K562 (cell line): ENCODE measurements around the gene BCL2L12. TPM values are rescaled to one million over a fixed set of nuclear protein-coding genes. Genes with fewer than 3 reads are reported as not detected.

Experiments
- ATAC-seq: fragments of 200-7000 bp; cut with Tn5 transposase; 3 replicates; pipeline ENCODE4 v1.9.1; 2020; ENCODE audit warnings: moderate library complexity
- BruUV-seq: library from RNA; stranded (reverse); fragments of 400-500 nt; replicated peaks from 2 replicates; lab custom pipeline; 2021; lab: Mats Ljungman, UMichigan
- CTCF ChIA-PET: fragments of 300-600 bp; formaldehyde crosslinking; extraction: SDS; loops from one replicate; lab custom pipeline; 2021; ENCODE audit warnings: low intra/inter-chr PET ratio; lab: Yijun Ruan, JAX
- POLR2A ChIA-PET: fragments of 300-600, 350-650 bp; sonication (Branson Sonifier 250); formaldehyde crosslinking; extraction: SDS; loops from one replicate; lab custom pipeline; 2021; ENCODE audit warnings: antibody characterized with exemption, inconsistent platforms; lab: Yijun Ruan, JAX
- DNase-seq, 4 experiments: peaks; one replicate each; pipeline versions ENCODE4 v3.0.0 to v3.0.0-alpha.2; 2011 to 2018; ENCODE audit warnings: low spot score in 3 of 4, mixed read lengths in 3 of 4; ENCODE audit errors: extremely low read depth in 1 of 4
- FAIRE-seq: peaks from 2 replicates; lab custom pipeline; 2011; peaks lifted over from hg19 to GRCh38; lab: Jason Lieb, UNC
- H2AFZ ChIP-seq: 2 replicates; pipeline ENCODE4 v1.6.0; 2011; ENCODE audit warnings: low read depth, low read length, control low read depth, inconsistent platforms
- H3K27ac ChIP-seq: fragments of 200-600 bp; 3 replicates; pipeline ENCODE4 v1.8.0; 2011; ENCODE audit warnings: low read depth, mild to moderate bottlenecking, control low read depth, inconsistent platforms, low read length, moderate library complexity, mixed read lengths; ENCODE audit errors: extremely low read depth
- H3K27me3 ChIP-seq, 2 experiments: fragments of 300-600 bp in 1 of 2; 2 replicates in 1 of 2; 3 replicates in 1 of 2; pipeline versions ENCODE4 v1.6.0 to v1.8.0; 2011; ENCODE audit warnings: inconsistent platforms in 2 of 2, low read length in 2 of 2, mild to moderate bottlenecking in 1 of 2, mixed read lengths in 1 of 2, moderate library complexity in 1 of 2; ENCODE audit not compliant: control insufficient read depth in 2 of 2, insufficient read depth in 2 of 2
- H3K36me3 ChIP-seq: fragments of 300-600 bp; 3 replicates; pipeline ENCODE4 v1.8.0; 2011; ENCODE audit warnings: mild to moderate bottlenecking, low read length, inconsistent platforms; ENCODE audit not compliant: control insufficient read depth, insufficient read depth
- H3K4me1 ChIP-seq, 2 experiments: fragments of 200-600 bp in 1 of 2; replicated peaks in 1 of 2; 2 replicates in 1 of 2; 3 replicates in 1 of 2; pipeline versions ENCODE4 v1.5.1 to v1.8.0; 2011; ENCODE audit warnings: inconsistent platforms in 2 of 2, low read length in 2 of 2, mild to moderate bottlenecking in 1 of 2, mixed read lengths in 1 of 2, moderate library complexity in 1 of 2; ENCODE audit not compliant: control insufficient read depth in 2 of 2, insufficient read depth in 2 of 2
- H3K4me2 ChIP-seq: 2 replicates; pipeline ENCODE4 v1.6.1; 2011; ENCODE audit warnings: low read length, control low read depth, inconsistent platforms, mixed read lengths; ENCODE audit not compliant: insufficient read depth
- H3K4me3 ChIP-seq: fragments of 200-600 bp; sonication (generic), shearing (Covaris generic); 2 replicates; pipeline ENCODE4 v1.5.1; 2016; ENCODE audit warnings: control low read depth, inconsistent platforms
- H3K79me2 ChIP-seq: fragments of 200-600 bp; 3 replicates; pipeline ENCODE4 v1.8.0; 2011; ENCODE audit warnings: low read length, inconsistent platforms; ENCODE audit not compliant: control insufficient read depth, insufficient read depth
- H3K9ac ChIP-seq, 2 experiments: 2 replicates each; pipeline versions ENCODE4 v1.6.0 to v1.6.1; 2011; ENCODE audit warnings: low read depth in 2 of 2, low read length in 2 of 2, control low read depth in 1 of 2, inconsistent platforms in 1 of 2, mild to moderate bottlenecking in 1 of 2, mixed read lengths in 1 of 2; ENCODE audit not compliant: insufficient read depth in 1 of 2
- H3K9me1 ChIP-seq: one replicate; pipeline ENCODE4 v1.6.0; 2011; ENCODE audit warnings: inconsistent platforms, mild to moderate bottlenecking, low read length, moderate library complexity; ENCODE audit not compliant: control insufficient read depth, insufficient read depth
- H3K9me3 ChIP-seq: replicated peaks from 2 replicates; pipeline ENCODE4 v1.5.1; 2011; ENCODE audit warnings: low read depth, low read length, inconsistent platforms; ENCODE audit not compliant: control insufficient read depth, insufficient read depth
- H4K20me1 ChIP-seq: replicated peaks from 2 replicates; pipeline ENCODE4 v1.6.1; 2011; ENCODE audit warnings: low read length, inconsistent platforms, mixed read lengths; ENCODE audit not compliant: control insufficient read depth, insufficient read depth
- CEBPG ChIP-seq, 3 experiments: fragments of 200-800 bp in 1 of 3; sonication (Bioruptor generic) in 1 of 3; sonication (generic) in 1 of 3; formaldehyde crosslinking in 1 of 3; IDR thresholded peaks in 2 of 3; conservative IDR thresholded peaks in 1 of 3; 2 replicates each; pipeline versions ENCODE4 v1.6.1 to v1.8.0; 2016 to 2022; ENCODE audit warnings: missing compliant biosample characterization in 2 of 3, missing genetic modification characterization in 2 of 3, mild to moderate bottlenecking in 1 of 3, missing genetic modification reagents in 1 of 3
- PHTF2 ChIP-seq: fragments of 250-450 bp; sonication (Bioruptor Pico); IDR thresholded peaks from 2 replicates; pipeline ENCODE4 v1.5.0; 2021; ENCODE audit warnings: mild to moderate bottlenecking
- ZBTB1 ChIP-seq: sonication (generic); formaldehyde crosslinking; IDR thresholded peaks from 2 replicates; pipeline ENCODE4 v1.8.1; 2023; ENCODE audit warnings: missing genetic modification reagents, low read depth, mild to moderate bottlenecking, borderline replicate concordance
- ZFP36 ChIP-seq: fragments of 150-350 bp; IDR thresholded peaks from 2 replicates; pipeline ENCODE4 v1.6.1; 2018; ENCODE audit warnings: low read length, low read depth; ENCODE audit not compliant: partially characterized antibody
- ZNF24 ChIP-seq: fragments of 450-650 bp; IDR thresholded peaks from 2 replicates; pipeline ENCODE4 v1.6.1; 2016
- WGBS: fragments of 100-300 bp; shearing (Covaris generic); methylation state at CpG from one replicate; pipeline ENCODE4 v1.1.6; 2016; ENCODE audit warnings: low coverage, mixed read lengths; ENCODE audit not compliant: insufficient coverage; ENCODE audit errors: missing lambda C conversion rate; 5-methylcytosine and 5-hydroxymethylcytosine counted together
- in situ Hi-C: fragments of 300-500 bp; cut with MboI; formaldehyde crosslinking; loops from 4 replicates; pipeline ENCODE4 v1.15.0; 2018; ENCODE audit warnings: inconsistent platforms, mixed read lengths
- intact Hi-C: fragments of 100-400 bp; cut with micrococcal nuclease; formaldehyde crosslinking; loops from 2 replicates; pipeline ENCODE4 v1.14.2; 2022
- polyA plus RNA-seq, 8 experiments: library from polyadenylated mRNA; depleted of rRNA in 4 of 8; stranded (reverse) in 5 of 8; unstranded in 3 of 8; fragments of >200 nt; fragmentation: Nextera tagmentation in 2 of 8; fragmentation: Illumina TruSeq in 1 of 8; extraction: Ambion mirVana in 2 of 8; extraction: Trizol in 1 of 8; gene quantifications; 2 replicates each; pipeline versions ENCODE4 v1.2.1 to v1.2.3, GENCODE V29; 2011 to 2014; ENCODE audit warnings: inconsistent platforms in 1 of 8, missing spikeins in 1 of 8
- total RNA-seq, 7 experiments: library from RNA; depleted of rRNA in 6 of 7; stranded (reverse); fragments of >200 nt in 6 of 7; fragmentation: Illumina TruSeq in 2 of 7; extraction: Trizol in 2 of 7; gene quantifications; 2 replicates each; pipeline versions ENCODE4 v1.2.1 to v1.2.3, GENCODE V29; 2011 to 2021; ENCODE audit warnings: low replicate concordance in 1 of 7
- TF ChIP-seq, protein P1 (sequence below): fragments of 450-650 bp; formaldehyde crosslinking; IDR thresholded peaks from 2 replicates; pipeline ENCODE4 v1.4.0; 2020; ENCODE audit warnings: mild to moderate bottlenecking, moderate library complexity
- TF ChIP-seq, protein P2 (sequence below): sonication (generic); formaldehyde crosslinking; IDR thresholded peaks from 2 replicates; pipeline ENCODE4 v1.8.0; 2022; ENCODE audit warnings: mild to moderate bottlenecking, missing genetic modification reagents
- TF ChIP-seq, protein P3 (sequence below): fragments of 450-650 bp; IDR thresholded peaks from 2 replicates; pipeline ENCODE4 v1.6.1; 2016; ENCODE audit warnings: borderline replicate concordance

Gene BCL2L12
- total and polyA plus RNA-seq, 9 of the 15 experiments (the other 6 are each of a cell fraction or from before 2014, with no cell fraction given), result 7.4 to 263 (median 81.2) TPM

DNA sequence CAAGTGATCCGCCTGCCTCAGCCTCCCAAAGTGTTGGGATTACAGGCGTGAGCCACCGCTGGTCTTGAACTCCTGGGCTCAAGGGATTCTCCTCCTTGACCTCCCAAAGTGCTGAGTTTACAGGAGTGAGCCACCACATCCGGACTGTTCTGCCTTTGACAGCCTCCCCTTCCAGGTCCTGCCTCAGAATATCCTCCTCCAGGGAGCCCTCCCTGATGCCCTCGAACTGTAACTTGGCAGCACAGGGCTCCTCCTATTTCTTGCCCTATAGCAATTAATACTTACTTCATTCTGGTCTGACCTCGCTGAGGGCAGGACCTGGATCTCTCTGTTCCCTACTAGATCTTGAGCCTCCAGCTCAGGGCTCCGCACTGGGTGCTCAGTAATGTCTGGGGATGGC lies 31.1 kb downstream of the BCL2L12 start:
- in situ Hi-C loops, result no loop called here
- no peak for DNase-seq
- BruUV-seq, result no TSS peak
- no peak for FAIRE-seq
- POLR2A ChIA-PET, result interaction anchor here (0.7 to 1.2 kb wide), 4 partner anchors 12 to 67 kb away, joined by 3 to 7 read pairs (median 5); no protein-coding TSS in a partner anchor
- Histone ChIP-seq H3K9me3 (no peaks in the 10 kb centered on the region), H3K27me3 (no peaks in the 10 kb centered on the region), H3K79me2 (no peaks in the 10 kb centered on the region), H2AFZ (no peak overlapping the region), H3K36me3 (no peaks in the 10 kb centered on the region), H3K4me3 (no peak overlapping the region), H3K27ac (no peak overlapping the region), H3K9ac (peak overlapping the region in 1 of 2 experiments; percentile 36; a peak in 1 of 4 replicates), H3K9me1 (no peaks in the 10 kb centered on the region), H3K4me2 (no peak overlapping the region), H3K4me1 (peaks cover 10 to 18% of the 10 kb centered on the region in 2 experiments; a peak in 4 of 5 replicates), H4K20me1 (no peaks in the 10 kb centered on the region)
- no peak for ATAC-seq
- 54% methylated on average over 7 of the region's 7 CpGs for WGBS
- CTCF ChIA-PET, result no interaction called here
- TF ChIP-seq ZBTB1 (no peak), ZNF24 (no peak), ZFP36 (peak; percentile 84), PHTF2 (CRISPR knock-in tag) (no peak), CEBPG (CRISPR knock-in tag; IDR thresholded peaks at IDR 0.05) (no peak), CEBPG (tag; conservative IDR thresholded peaks at IDR 0.05 in 1 of 2, IDR thresholded peaks at IDR 0.05 in 1 of 2) (no peak)
- TF ChIP-seq, protein P1, sequence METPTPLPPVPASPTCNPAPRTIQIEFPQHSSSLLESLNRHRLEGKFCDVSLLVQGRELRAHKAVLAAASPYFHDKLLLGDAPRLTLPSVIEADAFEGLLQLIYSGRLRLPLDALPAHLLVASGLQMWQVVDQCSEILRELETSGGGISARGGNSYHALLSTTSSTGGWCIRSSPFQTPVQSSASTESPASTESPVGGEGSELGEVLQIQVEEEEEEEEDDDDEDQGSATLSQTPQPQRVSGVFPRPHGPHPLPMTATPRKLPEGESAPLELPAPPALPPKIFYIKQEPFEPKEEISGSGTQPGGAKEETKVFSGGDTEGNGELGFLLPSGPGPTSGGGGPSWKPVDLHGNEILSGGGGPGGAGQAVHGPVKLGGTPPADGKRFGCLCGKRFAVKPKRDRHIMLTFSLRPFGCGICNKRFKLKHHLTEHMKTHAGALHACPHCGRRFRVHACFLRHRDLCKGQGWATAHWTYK, result no peak
- TF ChIP-seq, protein P2, sequence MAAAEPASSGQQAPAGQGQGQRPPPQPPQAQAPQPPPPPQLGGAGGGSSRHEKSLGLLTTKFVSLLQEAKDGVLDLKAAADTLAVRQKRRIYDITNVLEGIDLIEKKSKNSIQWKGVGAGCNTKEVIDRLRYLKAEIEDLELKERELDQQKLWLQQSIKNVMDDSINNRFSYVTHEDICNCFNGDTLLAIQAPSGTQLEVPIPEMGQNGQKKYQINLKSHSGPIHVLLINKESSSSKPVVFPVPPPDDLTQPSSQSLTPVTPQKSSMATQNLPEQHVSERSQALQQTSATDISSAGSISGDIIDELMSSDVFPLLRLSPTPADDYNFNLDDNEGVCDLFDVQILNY, result no peak
- TF ChIP-seq, protein P3, sequence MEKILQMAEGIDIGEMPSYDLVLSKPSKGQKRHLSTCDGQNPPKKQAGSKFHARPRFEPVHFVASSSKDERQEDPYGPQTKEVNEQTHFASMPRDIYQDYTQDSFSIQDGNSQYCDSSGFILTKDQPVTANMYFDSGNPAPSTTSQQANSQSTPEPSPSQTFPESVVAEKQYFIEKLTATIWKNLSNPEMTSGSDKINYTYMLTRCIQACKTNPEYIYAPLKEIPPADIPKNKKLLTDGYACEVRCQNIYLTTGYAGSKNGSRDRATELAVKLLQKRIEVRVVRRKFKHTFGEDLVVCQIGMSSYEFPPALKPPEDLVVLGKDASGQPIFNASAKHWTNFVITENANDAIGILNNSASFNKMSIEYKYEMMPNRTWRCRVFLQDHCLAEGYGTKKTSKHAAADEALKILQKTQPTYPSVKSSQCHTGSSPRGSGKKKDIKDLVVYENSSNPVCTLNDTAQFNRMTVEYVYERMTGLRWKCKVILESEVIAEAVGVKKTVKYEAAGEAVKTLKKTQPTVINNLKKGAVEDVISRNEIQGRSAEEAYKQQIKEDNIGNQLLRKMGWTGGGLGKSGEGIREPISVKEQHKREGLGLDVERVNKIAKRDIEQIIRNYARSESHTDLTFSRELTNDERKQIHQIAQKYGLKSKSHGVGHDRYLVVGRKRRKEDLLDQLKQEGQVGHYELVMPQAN, result no peak
- intact Hi-C loops, result no loop called here
